Measurements from ENCODE around the gene C20orf96.

The C20orf96 gene

DNA sequence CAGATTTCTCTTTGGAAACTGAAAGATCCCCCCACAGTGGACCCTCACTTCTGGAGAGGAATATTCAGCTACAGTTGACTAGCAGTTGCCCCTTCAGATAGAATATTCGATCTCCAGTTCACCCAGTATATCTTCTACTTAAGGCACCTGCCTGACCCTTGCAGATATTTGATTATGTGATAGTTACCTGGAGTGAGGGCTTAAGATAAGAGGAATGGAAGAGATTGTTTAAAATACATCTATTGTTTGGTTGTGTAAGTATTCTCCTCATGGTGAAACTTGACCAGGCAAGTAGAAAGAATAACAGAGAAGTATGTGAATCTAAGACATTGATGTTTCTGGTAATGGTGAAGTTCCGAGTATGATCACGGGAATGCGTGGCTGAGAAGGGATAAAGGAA lies 5.3 kb upstream of the C20orf96 start:
- TF ChIP-seq EZH2 (IDR thresholded peaks at IDR 0.05; ENCODE audit: borderline replicate concordance, low read depth, low read length, severe bottlenecking), result no peak
- no peak for TF ChIP-seq CTCF (IDR thresholded peaks at IDR 0.05; ENCODE audit: borderline replicate concordance, extremely low read depth, low read length, poor library complexity, severe bottlenecking)
- Histone ChIP-seq H3K4me3 (ENCODE audit: low read depth in 1 of 2, low read length in 2 of 2) (no peak overlapping the region), H3K27me3 (ENCODE audit: insufficient read depth, low read length, poor library complexity) (no peaks in the 10 kb centered on the region), H3K36me3 (ENCODE audit: insufficient read depth, low read length) (peaks cover 28% of the 10 kb centered on the region), H3K79me2 (ENCODE audit: insufficient read depth, low read length) (peaks cover 41% of the 10 kb centered on the region), H3K4me1 (ENCODE audit: insufficient read depth, low read length) (peaks cover 47% of the 10 kb centered on the region), H3K9me3 (ENCODE audit: insufficient read depth, low read length, severe bottlenecking) (no peaks in the 10 kb centered on the region), H3K27ac (ENCODE audit: low read length) (no peak overlapping the region), H3K4me2 (ENCODE audit: insufficient read depth, low read length) (no peak overlapping the region), H3K9ac (ENCODE audit: low read depth, low read length) (no peak overlapping the region), H2AFZ (ENCODE audit: low read depth, low read length) (no peak overlapping the region), H4K20me1 (ENCODE audit: insufficient read depth, low read length) (peaks cover 28% of the 10 kb centered on the region)
- no peak for ATAC-seq (ENCODE audit: insufficient read depth, low read depth)
- DNase-seq, result no peak

DNA sequence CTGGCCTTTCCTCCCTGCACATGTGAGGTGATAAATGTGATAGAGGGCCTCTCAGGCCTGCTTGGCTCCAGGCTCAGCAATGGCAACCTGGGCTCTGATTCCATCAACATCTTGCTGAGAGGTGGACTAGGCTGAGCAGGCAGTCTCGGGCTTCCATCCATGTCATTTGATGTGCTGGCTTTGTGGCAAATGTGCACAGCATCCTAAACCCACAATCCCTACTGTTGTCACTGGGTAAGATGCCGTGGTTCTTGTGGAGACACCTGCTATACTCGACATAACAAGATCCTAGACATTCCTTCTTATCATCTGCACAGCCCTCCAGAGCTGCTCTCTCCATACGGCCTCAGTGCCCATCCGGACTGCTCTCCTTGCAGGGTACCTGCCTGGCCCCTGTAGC lies 4.1 kb upstream of the C20orf96 start:
- Histone ChIP-seq H4K20me1 (ENCODE audit: insufficient read depth, low read length) (peaks cover 16% of the 10 kb centered on the region), H3K79me2 (ENCODE audit: insufficient read depth, low read length) (peaks cover 35% of the 10 kb centered on the region), H3K9me3 (ENCODE audit: insufficient read depth, low read length, severe bottlenecking) (no peaks in the 10 kb centered on the region), H3K27me3 (ENCODE audit: insufficient read depth, low read length, poor library complexity) (no peaks in the 10 kb centered on the region), H3K4me1 (ENCODE audit: insufficient read depth, low read length) (peaks cover 44% of the 10 kb centered on the region), H2AFZ (ENCODE audit: low read depth, low read length) (no peak overlapping the region), H3K4me3 (ENCODE audit: low read depth in 1 of 2, low read length in 2 of 2) (no peak overlapping the region), H3K4me2 (ENCODE audit: insufficient read depth, low read length) (no peak overlapping the region), H3K9ac (ENCODE audit: low read depth, low read length) (no peak overlapping the region), H3K36me3 (ENCODE audit: insufficient read depth, low read length) (peaks cover 17% of the 10 kb centered on the region), H3K27ac (ENCODE audit: low read length) (no peak overlapping the region)
- ATAC-seq (ENCODE audit: insufficient read depth, low read depth) (no peak), DNase-seq (no peak)
- TF ChIP-seq EZH2 (IDR thresholded peaks at IDR 0.05; ENCODE audit: borderline replicate concordance, low read depth, low read length, severe bottlenecking) (no peak), CTCF (IDR thresholded peaks at IDR 0.05; ENCODE audit: borderline replicate concordance, extremely low read depth, low read length, poor library complexity, severe bottlenecking) (no peak)

DNA sequence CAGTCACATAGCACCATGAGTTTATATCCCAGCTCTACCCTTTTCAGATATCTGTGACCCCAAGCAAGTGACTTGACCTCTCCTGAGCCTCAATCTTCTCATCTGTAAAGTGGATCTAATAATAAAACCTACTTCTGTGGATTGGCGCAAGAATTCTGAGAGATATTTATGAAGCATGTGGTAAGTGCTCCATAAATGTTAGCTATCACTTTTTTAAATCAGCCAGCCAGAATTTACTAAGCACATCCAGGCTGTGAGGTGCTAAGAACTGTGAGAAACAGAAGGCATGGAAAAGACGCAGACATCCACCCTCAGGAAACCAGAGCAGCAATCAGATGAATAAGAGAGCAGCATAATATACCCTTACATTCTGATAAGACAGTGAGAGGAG lies 862 bp downstream of the C20orf96 start:
- DNase-seq (no peak), ATAC-seq (ENCODE audit: insufficient read depth, low read depth) (no peak)
- Histone ChIP-seq H3K9ac (ENCODE audit: low read depth, low read length) (peak overlapping the region; percentile 76), H3K9me3 (ENCODE audit: insufficient read depth, low read length, severe bottlenecking) (no peaks in the 10 kb centered on the region), H3K27me3 (ENCODE audit: insufficient read depth, low read length, poor library complexity) (no peaks in the 10 kb centered on the region), H3K79me2 (ENCODE audit: insufficient read depth, low read length) (peaks cover 9% of the 10 kb centered on the region; the same call in 1 of the 2 replicates), H3K4me3 (ENCODE audit: low read depth in 1 of 2, low read length in 2 of 2) (peak overlapping the region; percentile 54 to 73; a peak in 3 of 4 replicates), H3K4me2 (ENCODE audit: insufficient read depth, low read length) (peak overlapping the region; percentile 88), H3K4me1 (ENCODE audit: insufficient read depth, low read length) (peaks cover 31% of the 10 kb centered on the region), H4K20me1 (ENCODE audit: insufficient read depth, low read length) (no peaks in the 10 kb centered on the region), H2AFZ (ENCODE audit: low read depth, low read length) (peak overlapping the region; percentile 94), H3K36me3 (ENCODE audit: insufficient read depth, low read length) (peaks cover 3% of the 10 kb centered on the region; the same call in 1 of the 2 replicates), H3K27ac (ENCODE audit: low read length) (peak overlapping the region; percentile 76)
- no peak for TF ChIP-seq CTCF (IDR thresholded peaks at IDR 0.05; ENCODE audit: borderline replicate concordance, extremely low read depth, low read length, poor library complexity, severe bottlenecking)
- TF ChIP-seq EZH2 (IDR thresholded peaks at IDR 0.05; ENCODE audit: borderline replicate concordance, low read depth, low read length, severe bottlenecking), result no peak

Measured in DND-41 (cell line).